Loucy (cell line): ENCODE results near the gene PKD1.
A peak's percentile ranks its signal among the peaks of the same experiment; 100 is the strongest.
"Not testable (repeated sequence)": the region's sequence is repeated elsewhere in the genome, so short reads cannot be mapped to it uniquely, and the experiment has no call there.

Source experiments
- H2AFZ ChIP-seq: fragments of 200-600 bp; sonication (generic); 2 replicates; pipeline ENCODE4 v1.6.0; 2016; ENCODE audit warnings: antibody characterized with exemption, mild to moderate bottlenecking, low read length, moderate library complexity
- H3F3A ChIP-seq: fragments of 200-600 bp; 2 replicates; pipeline ENCODE4 v1.6.0; 2016; ENCODE audit warnings: antibody characterized with exemption, low read depth, mild to moderate bottlenecking
- H3K27me3 ChIP-seq: fragments of 200-600 bp; sonication (generic); 2 replicates; pipeline ENCODE4 v1.6.1; 2014; ENCODE audit warnings: low read length, mild to moderate bottlenecking; ENCODE audit not compliant: insufficient read depth, poor library complexity, severe bottlenecking
- H3K36me3 ChIP-seq: fragments of 200-600 bp; sonication (generic); 2 replicates; pipeline ENCODE4 v1.6.1; 2016; ENCODE audit warnings: low read length; ENCODE audit not compliant: insufficient read depth
- H3K4me1 ChIP-seq: fragments of 200-600 bp; sonication (generic); 2 replicates; pipeline ENCODE4 v1.5.1; 2014; ENCODE audit warnings: low read length, mild to moderate bottlenecking; ENCODE audit not compliant: insufficient read depth, poor library complexity, severe bottlenecking
- H3K4me2 ChIP-seq: fragments of 200-600 bp; sonication (generic); 2 replicates; pipeline ENCODE4 v1.6.0; 2014; ENCODE audit warnings: antibody characterized with exemption, low read length, low read depth, mild to moderate bottlenecking; ENCODE audit not compliant: poor library complexity, severe bottlenecking
- H3K4me3 ChIP-seq: fragments of 200-600 bp; sonication (generic); 2 replicates; pipeline ENCODE4 v1.5.1; 2014; ENCODE audit warnings: low read length, mild to moderate bottlenecking, mixed read lengths; ENCODE audit not compliant: poor library complexity, severe bottlenecking
- H3K79me2 ChIP-seq: fragments of 200-600 bp; sonication (generic); 2 replicates; pipeline ENCODE4 v1.6.1; 2014; ENCODE audit warnings: low read length; ENCODE audit not compliant: insufficient read depth
- H3K9ac ChIP-seq: fragments of 200-600 bp; sonication (generic); 2 replicates; pipeline ENCODE4 v1.6.0; 2014; ENCODE audit warnings: mild to moderate bottlenecking, low read depth, low read length, moderate library complexity; ENCODE audit not compliant: poor library complexity, severe bottlenecking
- H3K9me2 ChIP-seq: fragments of 200-600 bp; sonication (generic); replicated peaks from 2 replicates; pipeline ENCODE4 v1.6.1; 2016; ENCODE audit warnings: low read depth, low read length, mixed read lengths
- H3K9me3 ChIP-seq: fragments of 200-600 bp; sonication (generic); 2 replicates; pipeline ENCODE4 v1.6.1; 2014; ENCODE audit warnings: mild to moderate bottlenecking, antibody characterized with exemption, low read length, low read depth; ENCODE audit not compliant: insufficient read depth
- H4K20me1 ChIP-seq: fragments of 200-600 bp; sonication (generic); 2 replicates; pipeline ENCODE4 v1.6.0; 2014; ENCODE audit warnings: antibody characterized with exemption, low read length, mild to moderate bottlenecking; ENCODE audit not compliant: insufficient read depth, poor library complexity, severe bottlenecking
- CTCF ChIP-seq: fragments of 200-600 bp; sonication (generic); conservative IDR thresholded peaks from 2 replicates; pipeline ENCODE4 v1.5.1; 2014; ENCODE audit warnings: mild to moderate bottlenecking, antibody characterized with exemption, low read length
- EZH2phosphoT487 ChIP-seq: fragments of 200-600 bp; IDR thresholded peaks from 2 replicates; pipeline ENCODE4 v1.6.1; 2018; ENCODE audit warnings: antibody characterized with exemption, mild to moderate bottlenecking, moderate library complexity, borderline replicate concordance

The PKD1 gene

GRCh38 chr16:2135770-2136490 is at the start of gene PKD1:
Gene PKD1 (minus strand): TSS chr16:2135898. CDS start chr16:2135689, 209 bp downstream.
- not testable (repeated sequence) for H3K36me3 ChIP-seq, H2AFZ ChIP-seq

GRCh38 chr16:2184962-2185361 is 49.3 kb upstream of the PKD1 start:
- Histone ChIP-seq H3K9me3 (no peaks in the 10 kb centered on the region), H3K36me3 (no peaks in the 10 kb centered on the region), H2AFZ (no peak overlapping the region), H3F3A (no peaks in the 10 kb centered on the region), H3K4me1 (no peaks in the 10 kb centered on the region), H3K4me3 (no peak overlapping the region), H4K20me1 (no peaks in the 10 kb centered on the region), H3K9me2 (no peaks in the 10 kb centered on the region), H3K27me3 (no peaks in the 10 kb centered on the region), H3K4me2 (no peak overlapping the region), H3K79me2 (no peaks in the 10 kb centered on the region), H3K9ac (no peak overlapping the region)
- TF ChIP-seq EZH2phosphoT487 = no peak
- TF ChIP-seq CTCF = no peak

More at GRCh38 chr16:2135770-2136490, at the start of gene PKD1:
- peak within 1 kb of the TSS; percentile 65 for H3K4me3 ChIP-seq
- H3K4me2 ChIP-seq = peak within 1 kb of the TSS; percentile 54
- peak within 1 kb of the TSS; percentile 60 for H3K9ac ChIP-seq
- H3K9me3 ChIP-seq, H3K79me2 ChIP-seq, H3F3A ChIP-seq, H3K27me3 ChIP-seq, H4K20me1 ChIP-seq, H3K4me1 ChIP-seq, H3K9me2 ChIP-seq: not testable (repeated sequence)

GRCh38 chr16:2184346-2184745 is 48.6 kb upstream of the PKD1 start:
- Histone ChIP-seq H3K9ac (no peak overlapping the region), H4K20me1 (no peaks in the 10 kb centered on the region), H3K4me3 (no peak overlapping the region), H3K9me3 (no peaks in the 10 kb centered on the region), H3K4me2 (no peak overlapping the region), H3K79me2 (no peaks in the 10 kb centered on the region), H3K4me1 (no peaks in the 10 kb centered on the region), H3K27me3 (no peaks in the 10 kb centered on the region), H3K36me3 (no peaks in the 10 kb centered on the region), H2AFZ (no peak overlapping the region), H3K9me2 (no peaks in the 10 kb centered on the region), H3F3A (no peaks in the 10 kb centered on the region)
- TF ChIP-seq CTCF (no peak), EZH2phosphoT487 (no peak)

GRCh38 chr16:2183671-2184070 is 48.0 kb upstream of the PKD1 start:
- Histone ChIP-seq H3K4me1 (no peaks in the 10 kb centered on the region), H3K27me3 (no peaks in the 10 kb centered on the region), H3F3A (no peaks in the 10 kb centered on the region), H2AFZ (no peak overlapping the region), H3K79me2 (no peaks in the 10 kb centered on the region), H3K36me3 (no peaks in the 10 kb centered on the region), H3K9me2 (no peaks in the 10 kb centered on the region), H3K9me3 (no peaks in the 10 kb centered on the region), H3K9ac (no peak overlapping the region), H4K20me1 (no peaks in the 10 kb centered on the region), H3K4me2 (no peak overlapping the region), H3K4me3 (no peak overlapping the region)
- TF ChIP-seq CTCF (no peak), EZH2phosphoT487 (no peak)
